Esophagus muscularis mucosa (tissue), 4 donors: Measurements from ENCODE around the gene CRIP2. TPM values are rescaled to one million over a fixed set of nuclear protein-coding genes. Genes with fewer than 3 reads are reported as not detected.
A peak's percentile ranks its signal among the peaks of the same experiment; 100 is the strongest.

Experiments
- DNase-seq: peaks from one replicate; pipeline ENCODE4 v3.0.0-alpha.2; 2017; ENCODE audit errors: extremely low spot score
- H3K27ac ChIP-seq, 4 donors: fragments of 200-600 bp; sonication (generic); replicated peaks in 1 of 4; 1 replicate in 3 of 4; 2 replicates in 1 of 4; pipeline ENCODE4 v1.5.1; 2016 to 2019; ENCODE audit warnings: mild to moderate bottlenecking in 1 of 4
- H3K27me3 ChIP-seq, 4 donors: fragments of 200-600 bp; sonication (generic); one replicate each; pipeline versions ENCODE4 v1.5.1 to v1.6.0; 2016 to 2019
- H3K36me3 ChIP-seq, 4 donors: fragments of 200-600 bp; sonication (generic); one replicate each; pipeline ENCODE4 v1.5.1; 2016 to 2019
- H3K4me1 ChIP-seq, 4 donors: fragments of 200-600 bp; sonication (generic); one replicate each; pipeline ENCODE4 v1.5.1; 2016 to 2019
- H3K4me3 ChIP-seq, 4 donors: fragments of 200-600 bp; sonication (generic); 1 replicate in 2 of 4; 2 replicates in 2 of 4; pipeline ENCODE4 v1.5.1; 2016 to 2019; ENCODE audit warnings: mild to moderate bottlenecking in 4 of 4, moderate library complexity in 1 of 4
- H3K9me3 ChIP-seq, 4 donors: fragments of 200-600 bp; sonication (generic); 1 replicate in 3 of 4; 2 replicates in 1 of 4; pipeline ENCODE4 v1.5.1; 2016 to 2019
- EP300 ChIP-seq: sonication (generic); formaldehyde crosslinking; IDR thresholded peaks from one replicate; pipeline ENCODE4 v1.6.1; 2017; ENCODE audit warnings: antibody characterized with exemption
- POLR2A ChIP-seq: fragments of 450-650 bp; IDR thresholded peaks from one replicate; pipeline ENCODE4 v1.6.1; 2017; ENCODE audit warnings: antibody characterized with exemption, moderate library complexity, mild to moderate bottlenecking, low read depth
- POLR2AphosphoS5 ChIP-seq, 2 donors: sonication (generic); formaldehyde crosslinking; IDR thresholded peaks; one replicate each; pipeline ENCODE4 v1.6.1; 2017; ENCODE audit warnings: antibody characterized with exemption in 2 of 2
- WGBS: methylation state at CpG from one replicate; pipeline ENCODE4 v1.1.5; 2018; 5-methylcytosine and 5-hydroxymethylcytosine counted together
- intact Hi-C: fragments of 100-400 bp; cut with DNase I; formaldehyde crosslinking; loops from one replicate; pipeline ENCODE4 v1.15.1; 2023
- total RNA-seq, 4 donors: library from RNA; depleted of rRNA; stranded (reverse); fragments of >200 nt; gene quantifications; one replicate each; pipeline versions ENCODE4 v1.1.0 to v1.2.1, GENCODE V29; 2016
- TF ChIP-seq, protein P1 (sequence below), 3 experiments: fragments of 200-600 bp in 2 of 3; fragments of 450-650 bp in 1 of 3; sonication (generic) in 2 of 3; IDR thresholded peaks; one replicate each; pipeline ENCODE4 v1.5.1; 2017 to 2019; ENCODE audit warnings: antibody characterized with exemption in 3 of 3, mild to moderate bottlenecking in 2 of 3, moderate library complexity in 1 of 3

The CRIP2 gene
- total RNA-seq, 4 donors from 2014 or later, result 283 to 578 (median 392) TPM

DNA sequence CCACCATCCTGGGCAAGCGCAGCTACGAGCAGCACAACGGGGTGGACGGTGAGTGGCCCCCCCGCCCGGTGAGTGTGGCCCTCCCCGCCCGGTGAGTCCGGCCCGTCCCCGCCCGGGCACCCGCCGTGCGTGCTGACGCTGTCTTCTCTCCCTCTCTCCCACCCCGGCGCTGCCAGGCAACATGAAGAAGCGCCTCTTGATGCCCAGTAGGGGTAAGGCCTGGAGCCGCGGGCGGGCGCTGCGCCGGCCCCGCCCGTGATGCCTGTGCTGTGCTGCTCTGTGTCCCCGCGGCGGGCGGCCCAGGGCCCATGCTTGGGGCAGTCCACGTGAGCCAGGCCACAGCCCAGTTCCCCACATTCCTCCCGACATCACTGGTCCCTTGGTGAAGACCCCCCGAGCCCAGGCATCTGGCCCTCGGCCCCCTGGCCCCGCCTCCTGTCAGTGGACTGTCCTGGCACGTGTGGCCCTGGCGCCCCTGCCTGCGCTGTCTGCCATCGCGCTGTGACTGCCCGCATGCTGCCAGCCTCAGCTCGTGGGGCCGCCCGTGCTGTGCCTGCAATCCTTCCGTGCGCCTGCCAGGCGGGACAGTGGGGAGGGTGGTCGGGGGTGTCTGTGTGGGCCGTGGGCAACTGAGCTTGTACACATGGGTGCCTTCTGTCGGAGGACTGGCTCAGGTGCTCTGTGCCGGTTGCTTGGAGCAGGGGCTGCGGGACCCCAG lies 7.9 kb upstream of the CRIP2 start:
- 93% methylated on average over 33 of the region's 53 CpGs for WGBS
- intact Hi-C loops, result no loop called here
- H3K9me3 ChIP-seq, result no peaks in the 10 kb centered on the region
- H3K27ac ChIP-seq, result peak overlapping the region in 3 of 4 donors; percentile 84 to 99 (median 93)
- DNase-seq, result no peak
- H3K36me3 ChIP-seq, result peaks cover 33 to 90% (median 69%) of the 10 kb centered on the region in 4 donors
- TF ChIP-seq, protein P1, sequence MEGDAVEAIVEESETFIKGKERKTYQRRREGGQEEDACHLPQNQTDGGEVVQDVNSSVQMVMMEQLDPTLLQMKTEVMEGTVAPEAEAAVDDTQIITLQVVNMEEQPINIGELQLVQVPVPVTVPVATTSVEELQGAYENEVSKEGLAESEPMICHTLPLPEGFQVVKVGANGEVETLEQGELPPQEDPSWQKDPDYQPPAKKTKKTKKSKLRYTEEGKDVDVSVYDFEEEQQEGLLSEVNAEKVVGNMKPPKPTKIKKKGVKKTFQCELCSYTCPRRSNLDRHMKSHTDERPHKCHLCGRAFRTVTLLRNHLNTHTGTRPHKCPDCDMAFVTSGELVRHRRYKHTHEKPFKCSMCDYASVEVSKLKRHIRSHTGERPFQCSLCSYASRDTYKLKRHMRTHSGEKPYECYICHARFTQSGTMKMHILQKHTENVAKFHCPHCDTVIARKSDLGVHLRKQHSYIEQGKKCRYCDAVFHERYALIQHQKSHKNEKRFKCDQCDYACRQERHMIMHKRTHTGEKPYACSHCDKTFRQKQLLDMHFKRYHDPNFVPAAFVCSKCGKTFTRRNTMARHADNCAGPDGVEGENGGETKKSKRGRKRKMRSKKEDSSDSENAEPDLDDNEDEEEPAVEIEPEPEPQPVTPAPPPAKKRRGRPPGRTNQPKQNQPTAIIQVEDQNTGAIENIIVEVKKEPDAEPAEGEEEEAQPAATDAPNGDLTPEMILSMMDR (IDR thresholded peaks at IDR 0.05), result no peak
- TF ChIP-seq EP300 (no peak), POLR2AphosphoS5 (IDR thresholded peaks at IDR 0.05) (no peak), POLR2A (no peak)
- H3K4me3 ChIP-seq, result no peak overlapping the region
- H3K4me1 ChIP-seq, result peaks cover 42 to 68% (median 47%) of the 10 kb centered on the region in 4 donors
- no peaks in the 10 kb centered on the region for H3K27me3 ChIP-seq

DNA sequence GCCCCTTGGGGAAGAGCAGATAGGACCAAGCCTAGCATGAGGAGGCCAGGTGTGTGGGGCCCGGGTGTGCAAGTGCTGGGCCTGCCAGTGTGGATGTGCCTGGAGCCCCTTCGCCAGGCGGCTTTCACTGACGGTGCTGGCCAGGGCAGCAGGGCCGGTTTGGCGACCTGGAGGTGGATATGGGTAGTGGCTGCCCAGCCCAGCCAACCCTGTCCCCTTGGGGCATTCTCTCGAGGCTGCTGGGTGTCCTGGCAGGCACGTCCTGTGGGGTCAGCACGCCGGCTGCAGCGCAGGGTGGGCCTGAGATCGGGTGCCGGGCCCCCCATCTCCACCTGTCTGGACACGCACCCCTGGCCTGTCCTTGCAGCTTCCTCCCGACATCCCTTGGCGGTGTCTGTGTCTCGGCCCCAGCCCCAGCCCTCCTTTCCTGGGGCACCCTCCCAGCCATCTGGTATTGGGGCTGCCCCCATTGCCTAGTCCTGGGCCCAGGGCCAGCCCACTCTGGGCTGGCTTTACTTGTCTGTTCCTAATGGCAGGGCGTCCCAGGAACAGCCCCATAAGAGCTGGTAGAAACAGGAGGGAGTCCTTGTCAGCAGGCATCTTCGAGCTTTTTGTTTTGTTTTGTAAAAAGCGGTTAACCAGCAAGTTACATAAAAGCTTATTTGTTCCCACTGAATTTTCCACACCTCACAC lies 7.2 kb upstream of the CRIP2 start:
- TF ChIP-seq EP300, result no peak
- no peak for TF ChIP-seq POLR2AphosphoS5 (IDR thresholded peaks at IDR 0.05)
- TF ChIP-seq, protein P1 (IDR thresholded peaks at IDR 0.05), result no peak
- no peak for TF ChIP-seq POLR2A
- no peaks in the 10 kb centered on the region for H3K27me3 ChIP-seq
- H3K36me3 ChIP-seq, result peaks cover 33 to 83% (median 62%) of the 10 kb centered on the region in 4 donors
- peaks cover 49 to 75% (median 54%) of the 10 kb centered on the region in 4 donors for H3K4me1 ChIP-seq
- intact Hi-C loops, result no loop called here
- no peak overlapping the region for H3K4me3 ChIP-seq
- DNase-seq, result no peak
- peak overlapping the region; percentile 84 to 99 (median 94) for H3K27ac ChIP-seq
- no peaks in the 10 kb centered on the region for H3K9me3 ChIP-seq
- 84% methylated on average over 15 of the region's 20 CpGs for WGBS

GRCh38 chr14:105467942-105468471 lies 6.6 kb upstream of the CRIP2 start:
- peaks cover 55 to 80% (median 60%) of the 10 kb centered on the region in 4 donors for H3K4me1 ChIP-seq
- H3K9me3 ChIP-seq, result no peaks in the 10 kb centered on the region
- no peak overlapping the region for H3K4me3 ChIP-seq
- TF ChIP-seq POLR2AphosphoS5 (IDR thresholded peaks at IDR 0.05) (no peak), POLR2A (no peak), EP300 (no peak)
- TF ChIP-seq, protein P1 (IDR thresholded peaks at IDR 0.05), result no peak
- H3K27ac ChIP-seq, result peak overlapping the region; percentile 84 to 99 (median 94)
- intact Hi-C loops, result no loop called here
- no peaks in the 10 kb centered on the region for H3K27me3 ChIP-seq
- DNase-seq, result no peak
- peaks cover 30 to 77% (median 58%) of the 10 kb centered on the region in 4 donors for H3K36me3 ChIP-seq
- WGBS, result 76% methylated on average over 11 of the region's 22 CpGs

- H3K36me3 ChIP-seq, result peaks cover 23 to 70% (median 50%) of the 10 kb centered on the region in 4 donors
- H3K27me3 ChIP-seq, result no peaks in the 10 kb centered on the region
- H3K4me1 ChIP-seq, result peaks cover 63 to 84% (median 68%) of the 10 kb centered on the region in 4 donors
- peak overlapping the region; percentile 84 to 99 (median 94) for H3K27ac ChIP-seq
- TF ChIP-seq POLR2AphosphoS5 (IDR thresholded peaks at IDR 0.05), result no peak
- TF ChIP-seq POLR2A, result no peak
- TF ChIP-seq, protein P1 (IDR thresholded peaks at IDR 0.05), result no peak
- no peak for TF ChIP-seq EP300
- intact Hi-C loops, result no loop called here
- H3K4me3 ChIP-seq, result no peak overlapping the region
- H3K9me3 ChIP-seq, result no peaks in the 10 kb centered on the region
- no peak for DNase-seq
- WGBS, result 80% methylated on average over 1 of the region's 19 CpGs
Measured at GRCh38 chr14:105468621-105469241, 5.9 kb upstream of the CRIP2 start.
